ENCODE measurements around the gene PRRX2. TPM values are rescaled to one million over a fixed set of nuclear protein-coding genes. Genes with fewer than 3 reads are reported as not detected.
"Not testable (repeated sequence)": the region's sequence is repeated elsewhere in the genome, so short reads cannot be mapped to it uniquely, and the experiment has no call there.

The PRRX2 gene
- total RNA-seq, 1 donor from 2014 or later, result 1.1 TPM

DNA sequence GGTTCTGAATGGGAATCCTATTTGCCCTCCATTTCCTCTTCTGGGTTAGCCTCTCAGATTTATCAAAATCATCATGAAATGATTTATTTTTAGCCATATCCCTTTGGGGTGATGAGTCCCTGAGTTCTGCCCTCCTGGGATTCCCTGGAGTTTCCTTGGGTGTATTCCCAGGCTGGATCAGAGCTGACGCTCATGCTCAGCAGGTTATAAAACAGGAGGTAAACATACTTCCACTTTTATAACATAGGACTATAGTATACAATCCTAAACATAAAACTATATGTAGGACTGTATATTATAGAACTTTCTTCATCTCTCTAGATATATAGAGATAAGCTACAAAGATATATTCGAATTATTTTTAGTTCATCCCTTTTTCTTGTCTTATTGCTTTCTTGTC, 4.4 kb upstream of the PRRX2 start:
- ATAC-seq (no peak), DNase-seq (no peak)
- intact Hi-C loops (cut with DNase I), result no loop called here
- Histone ChIP-seq H3K27ac (no peak overlapping the region), H3K9me3 (no peaks in the 10 kb centered on the region), H3K4me1 (peaks cover 5% of the 10 kb centered on the region), H3K36me3 (no peaks in the 10 kb centered on the region), H3K27me3 (peaks cover 9% of the 10 kb centered on the region), H3K4me3 (no peak overlapping the region)
- TF ChIP-seq, protein P1, sequence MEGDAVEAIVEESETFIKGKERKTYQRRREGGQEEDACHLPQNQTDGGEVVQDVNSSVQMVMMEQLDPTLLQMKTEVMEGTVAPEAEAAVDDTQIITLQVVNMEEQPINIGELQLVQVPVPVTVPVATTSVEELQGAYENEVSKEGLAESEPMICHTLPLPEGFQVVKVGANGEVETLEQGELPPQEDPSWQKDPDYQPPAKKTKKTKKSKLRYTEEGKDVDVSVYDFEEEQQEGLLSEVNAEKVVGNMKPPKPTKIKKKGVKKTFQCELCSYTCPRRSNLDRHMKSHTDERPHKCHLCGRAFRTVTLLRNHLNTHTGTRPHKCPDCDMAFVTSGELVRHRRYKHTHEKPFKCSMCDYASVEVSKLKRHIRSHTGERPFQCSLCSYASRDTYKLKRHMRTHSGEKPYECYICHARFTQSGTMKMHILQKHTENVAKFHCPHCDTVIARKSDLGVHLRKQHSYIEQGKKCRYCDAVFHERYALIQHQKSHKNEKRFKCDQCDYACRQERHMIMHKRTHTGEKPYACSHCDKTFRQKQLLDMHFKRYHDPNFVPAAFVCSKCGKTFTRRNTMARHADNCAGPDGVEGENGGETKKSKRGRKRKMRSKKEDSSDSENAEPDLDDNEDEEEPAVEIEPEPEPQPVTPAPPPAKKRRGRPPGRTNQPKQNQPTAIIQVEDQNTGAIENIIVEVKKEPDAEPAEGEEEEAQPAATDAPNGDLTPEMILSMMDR (IDR thresholded peaks at IDR 0.05), result no peak

DNA sequence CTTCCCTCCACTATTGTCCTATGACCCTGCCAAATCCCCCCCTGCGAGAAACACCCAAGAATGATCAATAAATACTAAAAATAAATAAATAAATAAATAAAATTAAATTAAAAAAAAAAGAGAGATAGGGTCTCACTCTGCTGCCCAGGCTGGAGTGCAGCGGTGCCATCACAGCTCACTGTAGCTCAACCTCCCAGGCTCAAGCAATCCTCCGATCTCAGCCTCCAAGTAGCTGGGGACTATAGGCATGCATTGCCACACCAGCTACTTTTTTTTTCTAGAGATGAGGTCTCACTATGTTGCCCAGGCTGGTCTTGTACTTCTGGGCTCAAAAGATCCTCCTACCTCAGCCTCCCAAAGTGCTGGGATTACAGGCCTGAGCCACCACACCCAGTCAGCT, 3.2 kb upstream of the PRRX2 start:
- H3K9me3 ChIP-seq; H3K27ac ChIP-seq; intact Hi-C loops (cut with DNase I); H3K36me3 ChIP-seq; H3K4me3 ChIP-seq; DNase-seq; H3K4me1 ChIP-seq; ATAC-seq: not testable (repeated sequence)
- H3K27me3 ChIP-seq, result peaks cover 21% of the 10 kb centered on the region

DNA sequence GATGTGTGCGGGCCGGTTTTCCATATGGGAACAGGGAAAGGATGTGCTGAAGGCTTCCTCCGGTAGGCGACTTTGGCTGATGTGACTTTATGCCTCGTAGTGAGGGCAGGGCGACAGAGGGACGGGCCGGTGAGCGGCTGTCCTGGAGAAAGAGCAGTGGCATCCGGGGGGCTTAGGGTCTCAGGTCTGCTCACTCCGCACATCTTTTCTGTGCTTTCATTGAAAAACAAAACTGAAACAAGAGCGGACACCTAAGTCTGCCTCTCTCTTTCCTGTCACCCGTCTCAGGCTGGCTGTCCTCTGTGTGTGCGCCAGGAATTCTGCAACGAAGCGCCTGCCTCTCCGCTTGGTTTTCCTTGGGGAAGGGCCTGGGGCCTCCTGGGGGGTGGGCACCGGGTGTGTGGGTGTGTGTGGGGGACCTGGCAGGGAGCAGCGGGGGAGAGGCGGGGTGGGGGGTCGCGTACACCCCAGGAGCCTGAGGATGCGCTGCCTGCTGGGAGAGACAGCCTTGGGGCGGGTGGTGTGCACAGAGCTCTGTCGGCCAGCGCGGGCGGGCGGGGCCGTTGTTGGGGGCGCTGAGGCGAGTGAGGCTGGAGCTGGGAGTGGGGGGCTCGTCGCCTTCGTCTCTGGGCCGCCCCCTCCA, 580 bp upstream of the PRRX2 start:
- TF ChIP-seq, protein P1 (IDR thresholded peaks at IDR 0.05), result no peak
- H3K4me1 ChIP-seq, result peaks cover 8% of the 10 kb centered on the region
- ATAC-seq, result no peak
- H3K36me3 ChIP-seq, result no peaks in the 10 kb centered on the region
- intact Hi-C loops (cut with DNase I), result no loop called here
- H3K27me3 ChIP-seq, result peaks cover 32% of the 10 kb centered on the region
- no peak for DNase-seq
- H3K27ac ChIP-seq, result no peak overlapping the region
- H3K4me3 ChIP-seq, result peak overlapping the region; percentile 38
- no peaks in the 10 kb centered on the region for H3K9me3 ChIP-seq

DNA sequence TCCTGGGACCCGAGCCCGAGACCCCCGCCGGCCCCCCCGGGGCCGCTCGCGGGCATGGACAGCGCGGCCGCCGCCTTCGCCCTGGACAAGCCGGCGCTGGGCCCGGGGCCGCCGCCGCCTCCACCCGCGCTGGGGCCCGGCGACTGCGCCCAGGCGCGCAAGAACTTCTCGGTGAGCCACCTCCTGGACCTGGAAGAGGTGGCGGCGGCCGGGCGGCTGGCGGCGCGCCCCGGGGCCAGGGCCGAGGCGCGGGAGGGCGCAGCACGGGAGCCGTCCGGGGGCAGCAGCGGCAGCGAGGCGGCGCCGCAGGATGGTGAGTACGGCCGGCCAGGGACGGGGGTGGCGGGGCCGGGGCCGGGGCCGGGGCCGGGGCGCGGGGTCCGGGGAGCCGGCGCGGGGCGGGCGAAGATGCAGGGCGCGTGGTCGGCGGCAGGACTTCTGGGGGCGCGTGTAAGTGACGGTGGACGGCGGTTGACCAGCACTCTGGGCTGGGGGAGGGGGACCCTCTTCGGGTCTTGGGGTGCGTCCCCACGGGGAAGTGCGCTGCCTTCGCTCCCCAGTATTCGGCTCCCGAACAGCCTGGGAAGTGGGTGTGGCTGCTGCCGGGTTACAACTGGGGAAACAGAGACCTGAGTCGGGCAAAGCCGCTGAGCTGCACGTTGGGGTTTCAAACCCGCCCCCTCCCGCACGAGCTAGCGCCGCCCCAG, 520 bp downstream of the PRRX2 start:
- intact Hi-C loops (cut with DNase I), result no loop called here
- ATAC-seq (no peak), DNase-seq (no peak)
- Histone ChIP-seq H3K9me3 (no peaks in the 10 kb centered on the region), H3K27ac (no peak overlapping the region), H3K27me3 (peaks cover 32% of the 10 kb centered on the region), H3K4me1 (peaks cover 8% of the 10 kb centered on the region), H3K36me3 (no peaks in the 10 kb centered on the region), H3K4me3 (peak overlapping the region; percentile 38)
- TF ChIP-seq, protein P1 (IDR thresholded peaks at IDR 0.05), result no peak

DNA sequence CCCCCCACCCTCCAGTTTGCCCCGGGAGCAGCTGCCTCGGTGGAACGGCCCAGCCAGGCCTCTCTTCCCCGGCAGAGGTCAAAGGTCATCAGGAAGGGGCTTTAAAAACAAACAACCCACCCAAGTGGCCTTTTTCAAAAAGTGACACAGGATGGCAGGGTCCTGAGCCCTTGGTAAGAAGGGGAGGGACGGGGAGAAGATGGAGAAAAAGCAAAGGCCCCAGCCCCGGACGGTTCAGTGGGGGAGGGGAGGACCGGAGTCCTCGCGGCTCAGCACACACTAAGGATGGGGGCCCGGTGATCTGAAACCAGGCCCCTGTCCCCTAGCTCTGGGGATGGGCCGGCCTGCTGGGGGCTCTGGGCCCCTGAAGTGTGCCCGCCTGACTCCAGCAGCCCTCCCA, 1.1 kb downstream of the PRRX2 start:
- TF ChIP-seq, protein P1 (IDR thresholded peaks at IDR 0.05), result no peak
- ATAC-seq (no peak), DNase-seq (no peak)
- no peaks in the 10 kb centered on the region for H3K36me3 ChIP-seq
- H3K27ac ChIP-seq, result no peak overlapping the region
- H3K9me3 ChIP-seq, result no peaks in the 10 kb centered on the region
- H3K27me3 ChIP-seq, result peaks cover 32% of the 10 kb centered on the region
- intact Hi-C loops (cut with DNase I), result no loop called here
- peaks cover 8% of the 10 kb centered on the region for H3K4me1 ChIP-seq
- no peak overlapping the region for H3K4me3 ChIP-seq

DNA sequence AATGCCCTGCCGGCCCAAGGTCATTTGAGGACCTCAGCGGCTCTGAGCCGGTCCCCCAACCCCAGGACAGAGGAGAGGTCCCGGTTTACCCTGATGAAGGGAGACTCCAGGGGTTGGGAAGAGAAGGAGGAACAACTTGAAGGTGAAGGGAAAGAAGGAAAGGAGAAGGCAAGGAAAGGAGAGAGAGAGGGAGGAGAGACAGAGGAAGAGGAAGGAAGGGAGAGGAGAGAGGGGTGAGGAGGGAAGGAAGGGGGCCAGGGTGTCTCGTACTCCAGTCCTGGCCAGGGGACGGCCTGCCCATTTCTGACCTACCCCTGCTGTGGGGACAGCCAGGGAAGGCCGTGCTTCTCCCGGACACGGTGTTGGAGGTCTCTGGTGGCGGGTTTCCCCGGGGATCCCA, 1.9 kb downstream of the PRRX2 start:
- Histone ChIP-seq H3K36me3 (no peaks in the 10 kb centered on the region), H3K27me3 (peaks cover 32% of the 10 kb centered on the region), H3K4me1 (peaks cover 8% of the 10 kb centered on the region), H3K9me3 (no peaks in the 10 kb centered on the region), H3K27ac (no peak overlapping the region), H3K4me3 (no peak overlapping the region)
- intact Hi-C loops (cut with DNase I), result no loop called here
- DNase-seq (no peak), ATAC-seq (no peak)
- TF ChIP-seq, protein P1 (IDR thresholded peaks at IDR 0.05), result no peak
